GM12878 (cell line): ENCODE results near the gene SLC16A9. TPM values are rescaled to one million over a fixed set of nuclear protein-coding genes. Genes with fewer than 3 reads are reported as not detected.

Experiments
- ATAC-seq: fragments of 200-7000 bp; cut with Tn5 transposase; 3 replicates; pipeline ENCODE4 v1.9.1; 2020; ENCODE audit warnings: mild to moderate bottlenecking, moderate library complexity
- BruUV-seq: library from RNA; stranded (reverse); fragments of 400-500 nt; replicated peaks from 2 replicates; lab custom pipeline; 2021; lab: Mats Ljungman, UMichigan
- CTCF ChIA-PET: fragments of 300-600 bp; sonication (Branson Sonifier 250); formaldehyde crosslinking; extraction: SDS; loops from one replicate; lab custom pipeline; 2021; ENCODE audit warnings: inconsistent platforms; lab: Yijun Ruan, JAX
- POLR2A ChIA-PET: fragments of 350-600 bp; formaldehyde crosslinking; extraction: SDS; loops from one replicate; lab custom pipeline; 2021; ENCODE audit warnings: inconsistent platforms; lab: Charles Lee
- RAD21 ChIA-PET: fragments of 300-600 bp; sonication (Branson Sonifier 250); formaldehyde crosslinking; loops from one replicate; lab custom pipeline; 2023; ENCODE audit warnings: antibody characterized with exemption; ENCODE audit not compliant: unreplicated experiment; lab: Charles Lee
- SMC1A ChIA-PET: fragments of 300-600 bp; sonication (Branson Sonifier 250); formaldehyde crosslinking; loops from one replicate; lab custom pipeline; 2023; ENCODE audit not compliant: unreplicated experiment, uncharacterized antibody; lab: Charles Lee
- DNase-seq: peaks from one replicate; pipeline ENCODE4 v3.0.0-alpha.2; 2011; ENCODE audit warnings: low read depth, low spot score
- FAIRE-seq: peaks from 3 replicates; lab custom pipeline; 2011; peaks lifted over from hg19 to GRCh38; lab: Jason Lieb, UNC
- H2AFZ ChIP-seq: 2 replicates; pipeline ENCODE4 v1.6.0; 2011; ENCODE audit warnings: low read depth, low read length, control low read depth; ENCODE audit not compliant: control insufficient read depth
- H3K27ac ChIP-seq: 2 replicates; pipeline ENCODE4 v1.5.1; 2011; ENCODE audit warnings: control low read depth; ENCODE audit not compliant: control insufficient read depth, insufficient read depth
- H3K27me3 ChIP-seq, 2 experiments: replicated peaks in 1 of 2; 2 replicates each; pipeline versions ENCODE4 v1.6.0 to v1.6.1; 2011; ENCODE audit warnings: low read length in 1 of 2; ENCODE audit not compliant: control insufficient read depth in 2 of 2, insufficient read depth in 2 of 2
- H3K36me3 ChIP-seq, 2 experiments: 2 replicates each; pipeline ENCODE4 v1.5.1; 2011; ENCODE audit warnings: low read length in 1 of 2; ENCODE audit not compliant: control insufficient read depth in 2 of 2, insufficient read depth in 2 of 2
- H3K4me1 ChIP-seq: 2 replicates; pipeline ENCODE4 v1.6.1; 2011; ENCODE audit warnings: mild to moderate bottlenecking, low read length, moderate library complexity, mixed read lengths; ENCODE audit not compliant: control insufficient read depth, insufficient read depth
- H3K4me2 ChIP-seq: 2 replicates; pipeline ENCODE4 v1.6.0; 2011; ENCODE audit warnings: control low read depth; ENCODE audit not compliant: control insufficient read depth, insufficient read depth
- H3K4me3 ChIP-seq: fragments of 200-600 bp; sonication (generic); 2 replicates; pipeline ENCODE4 v1.5.1; 2016
- H3K79me2 ChIP-seq: 2 replicates; pipeline ENCODE4 v1.6.0; 2011; ENCODE audit warnings: low read length; ENCODE audit not compliant: control insufficient read depth, insufficient read depth
- H3K9ac ChIP-seq: 2 replicates; pipeline ENCODE4 v1.8.0; 2011; ENCODE audit warnings: low read length, control low read depth, mixed read lengths; ENCODE audit not compliant: control insufficient read depth, insufficient read depth
- H3K9me3 ChIP-seq: replicated peaks from 3 replicates; pipeline ENCODE4 v1.5.1; 2011; ENCODE audit warnings: mild to moderate bottlenecking, low read length; ENCODE audit not compliant: control insufficient read depth, insufficient read depth
- H4K20me1 ChIP-seq: 2 replicates; pipeline ENCODE4 v1.6.0; 2011; ENCODE audit not compliant: control insufficient read depth, insufficient read depth
- CTCF ChIP-seq, 3 experiments: IDR thresholded peaks in 2 of 3; conservative IDR thresholded peaks in 1 of 3; 2 replicates each; pipeline ENCODE4 v1.5.1; 2011; ENCODE audit warnings: low read depth in 3 of 3, low read length in 3 of 3, mild to moderate bottlenecking in 3 of 3, control low read depth in 2 of 3, moderate library complexity in 2 of 3, inconsistent platforms in 1 of 3, mixed read lengths in 1 of 3; ENCODE audit not compliant: control insufficient read depth in 2 of 3, insufficient read depth in 1 of 3; ENCODE audit errors: extremely low read depth in 1 of 3
- RAD21 ChIP-seq: IDR thresholded peaks from 2 replicates; pipeline ENCODE4 v1.6.1; 2011; ENCODE audit warnings: mild to moderate bottlenecking, low read depth, low read length, moderate library complexity; ENCODE audit not compliant: insufficient read depth
- RELB ChIP-seq: fragments of 450-650 bp; IDR thresholded peaks from 2 replicates; pipeline ENCODE4 v1.6.1; 2017; ENCODE audit warnings: low read depth, mild to moderate bottlenecking, moderate library complexity
- SPI1 ChIP-seq: IDR thresholded peaks from 2 replicates; pipeline ENCODE4 v1.6.1; 2011; ENCODE audit warnings: low read depth, mild to moderate bottlenecking, low read length, moderate library complexity, borderline replicate concordance; ENCODE audit not compliant: insufficient read depth
- WGBS: methylation state at CpG from one replicate; pipeline ENCODE4 v1.1.6; 2016; ENCODE audit warnings: low lambda C conversion rate; ENCODE audit not compliant: insufficient replicate concordance, insufficient coverage; ENCODE audit errors: missing lambda C conversion rate; 5-methylcytosine and 5-hydroxymethylcytosine counted together
- in situ Hi-C: fragments of 300-500 bp; cut with MboI; formaldehyde crosslinking; loops from 9 replicates; pipeline ENCODE4 v1.14.3; 2018; ENCODE audit warnings: mixed read lengths
- intact Hi-C: fragments of 100-400 bp; cut with micrococcal nuclease; formaldehyde crosslinking; loops from one replicate; pipeline ENCODE4 v1.14.2; 2022; ENCODE audit not compliant: unreplicated experiment
- polyA plus RNA-seq, 11 experiments: library from polyadenylated mRNA; depleted of rRNA in 4 of 11; unstranded in 6 of 11; stranded (reverse) in 5 of 11; fragments of >200 nt; fragmentation: Nextera tagmentation in 4 of 11; fragmentation: Illumina TruSeq in 1 of 11; extraction: Ambion mirVana in 4 of 11; extraction: Trizol in 1 of 11; gene quantifications; 1 replicate in 1 of 11; 2 replicates in 10 of 11; pipeline versions ENCODE4 v1.2.1 to v1.2.3, GENCODE V29; 2011 to 2016; ENCODE audit warnings: inconsistent platforms in 2 of 11, missing spikeins in 2 of 11, low read depth in 1 of 11
- total RNA-seq, 4 experiments: library from RNA; depleted of rRNA in 3 of 4; stranded (reverse); fragments of >200 nt in 3 of 4; fragmentation: Illumina TruSeq in 1 of 4; extraction: Trizol in 1 of 4; gene quantifications; 2 replicates each; pipeline versions ENCODE4 v1.2.1 to v1.2.3, GENCODE V29; 2013 to 2021

SLC16A9 gene
- total and polyA plus RNA-seq, 10 of the 15 experiments (the other 5 are each of a cell fraction or from before 2014, with no cell fraction given) = 0.86 to 6.2 (median 4.3) TPM

- no peak for FAIRE-seq
- no peaks in the 10 kb centered on the region for H3K79me2 ChIP-seq
- ChIA-PET RAD21 (no interaction called here), SMC1A (interaction anchor here (1.1 kb wide), 1 partner anchor 9 kb away, joined by 3 read pairs; no protein-coding TSS in a partner anchor), POLR2A (no interaction called here), CTCF (interaction anchor here (0.7 kb wide), 1 partner anchor 53 kb away, joined by 3 read pairs; no protein-coding TSS in a partner anchor)
- no peak overlapping the region for H3K4me2 ChIP-seq
- no peaks in the 10 kb centered on the region for H3K9me3 ChIP-seq
- WGBS = 23% methylated on average over 2 of the region's 2 CpGs
- no peak for DNase-seq
- H3K4me3 ChIP-seq = no peak overlapping the region
- H3K36me3 ChIP-seq = no peaks in the 10 kb centered on the region
- intact Hi-C loops (loop anchor here (1.0 kb wide), 1 partner anchor 50 kb away; no protein-coding TSS in a partner anchor), in situ Hi-C loops (no loop called here)
- H3K4me1 ChIP-seq = peaks cover 5% of the 10 kb centered on the region
- H3K27ac ChIP-seq = no peak overlapping the region
- H3K9ac ChIP-seq = no peak overlapping the region
- TF ChIP-seq RELB (no peak), CTCF (IDR thresholded peaks at IDR 0.05 in 2 of 3, conservative IDR thresholded peaks at IDR 0.05 in 1 of 3; ENCODE audit: control insufficient read depth in 2 of 3, extremely low read depth in 1 of 3, insufficient read depth in 1 of 3, low read depth in 3 of 3, low read length in 3 of 3) (peak in 1 of 3 experiments; percentile 20; a peak in 2 of 6 replicates), RAD21 (peak; percentile 9; the same call in 1 of the 2 replicates), SPI1 (no peak)
- no peak overlapping the region for H2AFZ ChIP-seq
- BruUV-seq = no TSS peak
- H3K27me3 ChIP-seq = no peaks in the 10 kb centered on the region
- peak; percentile 30; the same call in 1 of the 3 replicates for ATAC-seq
- H4K20me1 ChIP-seq = no peaks in the 10 kb centered on the region
These were observed 33.8 kb downstream of the SLC16A9 start for GRCh38 chr10:59675812-59676211.
